SK-N-MC (cell line): ENCODE measurements around the gene MAP7.

ENCODE experiments used
- EZH2 ChIP-seq: fragments of 200-600 bp; sonication (generic); IDR thresholded peaks from one replicate; pipeline ENCODE4 v1.6.1; 2017; ENCODE audit warnings: antibody characterized with exemption
- FOXP2 ChIP-seq: optimal IDR thresholded peaks from 2 replicates; pipeline ENCODE3; 2011; ENCODE audit warnings: mild to moderate bottlenecking, moderate library complexity; ENCODE audit not compliant: insufficient read depth; ENCODE audit errors: extremely low read length, control extremely low read depth
- POLR2AphosphoS5 ChIP-seq: IDR thresholded peaks from 2 replicates; pipeline ENCODE4 v1.6.1; 2012; ENCODE audit warnings: mild to moderate bottlenecking, low read depth, low read length, borderline replicate concordance

DNA sequence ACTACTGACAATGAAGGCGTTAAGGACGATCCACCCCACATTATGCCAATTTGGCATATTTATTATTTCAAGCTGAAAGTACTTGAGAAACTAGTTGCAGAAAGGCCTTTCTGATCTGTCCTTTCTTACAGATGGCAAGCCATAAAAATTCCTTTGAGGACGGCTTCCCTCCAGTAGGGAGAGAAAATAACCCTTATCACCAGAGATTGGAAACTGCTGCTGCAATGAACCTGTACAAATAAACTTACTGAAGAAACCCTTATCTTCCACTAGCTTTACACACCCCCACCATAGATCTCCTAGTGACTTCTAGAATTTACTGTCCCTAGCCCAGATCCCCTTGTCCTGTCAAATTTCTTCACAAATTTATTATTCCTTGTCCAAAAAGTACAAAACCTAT is 105.2 kb downstream of the MAP7 start:
- TF ChIP-seq POLR2AphosphoS5 (no peak), EZH2 (no peak), FOXP2 (no peak)
